Activated CD8-positive, alpha-beta memory T cell treated with anti-CD3 and anti-CD28 coated beads for 36 hours (primary cell): ENCODE results near the gene TLCD3A. TPM values are rescaled to one million over a fixed set of nuclear protein-coding genes. Genes with fewer than 3 reads are reported as not detected.
"Not testable (repeated sequence)": the region's sequence is repeated elsewhere in the genome, so short reads cannot be mapped to it uniquely, and the experiment has no call there.

Experiments used
- CTCF ChIA-PET: fragments of 350-600 bp; sonication (Branson Sonifier 250); formaldehyde crosslinking; loops from one replicate; lab custom pipeline; 2021; ENCODE audit warnings: antibody characterized with exemption; lab: Charles Lee
- POLR2A ChIA-PET: fragments of 350-600 bp; sonication (Branson Sonifier 250); formaldehyde crosslinking; loops from one replicate; lab custom pipeline; 2021; ENCODE audit warnings: antibody characterized with exemption; lab: Charles Lee
- total RNA-seq, 2 experiments: library from RNA; stranded (reverse); gene quantifications; one replicate each; pipeline ENCODE4 v1.2.3, GENCODE V29; 2021

TLCD3A gene
- total RNA-seq, 2 experiments from 2014 or later, result 22.4 to 23.6 TPM

DNA sequence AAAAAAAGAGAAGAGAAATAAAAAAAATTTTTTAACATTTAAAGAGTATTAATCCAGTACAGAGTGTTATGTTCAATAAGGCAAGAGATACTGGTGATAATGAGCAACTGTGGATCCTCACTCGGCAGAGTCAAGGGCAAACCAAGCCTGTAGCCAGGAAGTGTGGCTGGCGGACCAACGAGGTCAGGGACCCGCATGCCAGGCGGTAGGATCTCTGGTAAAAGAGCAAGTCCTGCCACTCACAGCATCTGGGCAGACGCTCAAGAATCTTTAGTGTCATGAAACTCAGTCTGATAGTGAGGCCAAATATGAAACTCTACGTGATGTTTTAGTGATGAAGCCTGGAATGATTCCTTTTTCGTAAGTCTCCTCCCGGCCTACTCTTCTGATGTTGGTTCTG, 28.0 kb downstream of the TLCD3A start:
- POLR2A ChIA-PET, result no interaction called here

DNA sequence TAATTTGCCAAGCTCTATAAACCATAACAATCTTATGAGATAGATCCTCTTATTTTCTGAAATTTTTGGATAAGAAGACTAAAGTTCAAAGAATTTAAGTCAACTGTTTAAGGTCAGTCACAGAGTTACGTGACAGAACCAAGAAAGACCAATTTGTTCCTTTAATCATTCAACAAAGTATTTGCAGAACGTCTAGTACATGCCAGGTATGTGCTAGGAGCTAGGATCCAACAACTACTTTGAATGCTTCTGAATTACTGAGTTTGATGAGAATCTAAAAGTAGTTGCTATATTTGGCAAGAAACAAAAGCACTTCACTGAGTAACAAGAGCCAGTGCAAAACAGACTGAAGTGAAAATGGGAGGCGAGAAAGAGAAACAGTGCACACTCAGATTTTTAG, 34.7 kb downstream of the TLCD3A start:
- CTCF ChIA-PET, result no interaction called here
- POLR2A ChIA-PET, result no interaction called here

More for the DNA sequence above, 28.0 kb downstream of the TLCD3A start:
- CTCF ChIA-PET, result no interaction called here

DNA sequence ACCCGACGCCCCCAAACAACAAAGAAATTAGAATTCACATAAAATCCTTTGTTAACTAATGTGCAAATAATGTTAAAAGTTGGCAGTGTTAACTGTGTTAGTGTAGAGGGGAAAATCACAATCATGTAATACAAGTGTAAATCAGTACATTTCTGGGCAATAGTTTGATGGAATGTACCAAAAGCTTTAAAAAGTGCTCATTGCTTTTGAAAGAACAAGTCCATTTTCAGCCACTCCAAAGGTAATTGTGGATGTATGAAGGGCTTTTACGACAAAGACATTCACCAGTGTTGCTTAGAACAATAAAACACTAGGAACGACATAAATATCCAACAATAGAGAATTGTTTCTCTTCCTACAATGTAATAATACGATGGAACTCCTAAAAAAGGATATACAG, 40.6 kb downstream of the TLCD3A start:
- ChIA-PET CTCF (no interaction called here), POLR2A (no interaction called here)

DNA sequence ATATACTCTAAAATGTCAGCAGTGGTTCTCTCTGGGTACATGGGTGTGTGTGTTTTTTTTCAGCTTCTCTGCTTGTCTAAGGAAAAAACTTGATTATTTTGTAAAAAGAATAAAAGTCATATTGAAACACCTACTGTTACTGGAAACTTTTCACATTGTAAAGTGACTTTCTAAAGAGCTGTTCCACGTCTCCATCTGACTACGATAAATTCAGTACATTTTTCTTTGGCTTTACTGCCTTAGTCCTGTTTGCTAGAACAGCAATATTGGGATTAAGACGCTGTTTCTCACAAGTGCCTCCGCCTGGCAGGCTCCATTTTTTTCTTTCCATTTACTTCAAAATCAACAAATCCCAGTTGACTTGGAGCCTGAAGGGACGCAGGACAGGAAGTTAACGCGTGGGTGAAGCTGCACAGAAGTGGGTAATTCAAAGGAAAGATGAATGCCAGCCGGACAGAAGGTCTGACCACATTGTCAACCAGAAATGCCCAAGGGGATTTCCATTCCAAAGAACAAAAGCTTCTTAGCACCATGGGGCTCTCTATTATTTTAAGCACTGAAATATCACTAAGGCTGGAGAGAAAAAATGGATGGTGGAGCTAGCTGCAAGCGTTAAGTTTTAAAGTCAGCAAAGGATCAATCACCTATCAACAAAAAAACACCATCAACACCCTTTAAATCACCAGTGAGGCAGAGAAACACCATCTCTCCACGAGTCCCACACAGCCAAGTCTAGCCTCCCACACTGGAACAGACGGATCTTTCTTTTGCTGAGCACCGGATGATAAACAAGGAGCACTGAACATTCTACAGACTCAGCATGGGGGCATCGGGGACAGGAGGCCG, 41.3 kb downstream of the TLCD3A start:
- CTCF ChIA-PET, result no interaction called here
- POLR2A ChIA-PET, result no interaction called here

DNA sequence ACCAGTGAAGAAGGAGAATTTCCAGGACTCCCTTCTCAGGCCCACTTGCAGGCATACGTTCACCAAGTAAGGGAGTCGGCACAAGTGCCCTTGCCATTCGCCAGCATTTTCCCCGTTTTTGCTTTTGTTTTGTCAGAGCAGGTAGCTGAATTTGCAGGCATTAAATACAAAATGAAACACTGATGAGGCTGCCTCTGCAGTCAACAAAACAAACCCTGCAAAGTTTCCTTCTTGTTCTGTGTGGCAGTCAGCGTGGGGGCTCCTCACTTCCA, 41.9 kb downstream of the TLCD3A start:
- ChIA-PET CTCF (no interaction called here), POLR2A (no interaction called here)

- CTCF ChIA-PET, result no interaction called here
- POLR2A ChIA-PET, result no interaction called here
These were observed 45.7 kb downstream of the TLCD3A start for GRCh38 chr17:778096-778495.

GRCh38 chr17:781805-782731, 49.7 kb downstream of the TLCD3A start, which contains the start of the genes GLOD4 and MRM3:
GLOD4 (minus strand) TSS chr17:782280; CDS start chr17:782255, 25 bp downstream.
MRM3 (plus strand) TSS chr17:782353; CDS start chr17:782379, 26 bp downstream.
- CTCF ChIA-PET, result interaction anchor here (0.6 to 2.3 kb wide), 8 partner anchors 13 to 1618 kb away, joined by 3 to 14 read pairs (median 5); partner anchors contain the start of genes MNT and TIMM22
- POLR2A ChIA-PET, result interaction anchor here (0.5 to 1.7 kb wide), 9 partner anchors 30 to 215 kb away, joined by 3 to 14 read pairs (median 3); partner anchors contain the start of genes GEMIN4, NXN, TIMM22 and VPS53

DNA sequence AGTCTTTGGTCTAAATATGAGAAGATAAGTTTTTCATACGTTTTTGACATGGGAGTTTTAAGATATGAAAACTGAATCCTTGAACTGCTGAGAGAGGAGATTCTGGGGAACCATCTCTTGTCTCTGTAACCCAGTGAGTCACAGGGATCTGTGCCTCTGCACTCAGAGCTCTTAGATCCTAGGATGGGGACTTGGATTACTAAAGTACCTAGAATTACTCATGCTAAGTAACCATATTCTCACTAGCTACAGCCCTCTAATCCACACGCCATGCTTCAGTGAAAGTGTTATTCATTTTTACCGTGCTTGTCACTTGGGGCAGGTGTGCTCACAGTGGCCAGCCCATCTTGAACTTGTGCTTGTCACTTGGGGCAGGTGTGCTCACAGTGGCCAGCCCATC, 51.7 kb downstream of the TLCD3A start:
- CTCF ChIA-PET, result no interaction called here
- POLR2A ChIA-PET, result no interaction called here

- POLR2A ChIA-PET, result not testable (repeated sequence)
- CTCF ChIA-PET, result interaction anchor here (1.3 to 1.7 kb wide), 2 partner anchors 10 to 215 kb away, joined by 3 to 4 read pairs; no protein-coding TSS in a partner anchor
These were observed 53.5 kb downstream of the TLCD3A start for GRCh38 chr17:785901-786300.

DNA sequence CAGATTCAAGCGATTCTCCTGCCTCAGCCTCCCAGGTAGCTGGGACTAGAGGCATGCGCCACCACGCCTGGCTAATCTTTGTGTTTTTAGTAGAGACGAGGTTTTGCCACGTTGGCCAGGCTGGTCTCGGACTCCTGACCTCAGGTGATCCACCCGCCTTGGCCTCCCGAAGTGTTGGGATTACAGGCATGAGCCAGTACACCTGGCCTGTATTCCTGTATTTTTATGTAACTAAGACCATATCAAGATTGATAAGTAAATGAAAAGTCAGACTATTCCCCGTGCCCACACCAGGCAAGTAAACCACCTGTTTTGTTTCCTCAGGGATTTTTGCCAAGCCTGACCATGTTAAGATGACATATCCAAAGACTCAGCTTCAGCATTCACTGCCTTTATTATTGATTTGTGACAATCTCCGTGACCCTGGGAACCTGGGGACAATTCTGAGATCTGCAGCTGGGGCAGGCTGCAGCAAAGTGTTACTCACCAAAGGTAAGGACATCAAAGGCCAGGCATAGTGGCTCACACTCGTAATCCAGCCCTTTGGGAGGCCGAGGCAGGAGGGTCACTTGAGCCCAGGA, 55.3 kb downstream of the TLCD3A start:
- POLR2A ChIA-PET, result interaction anchor here (0.7 kb wide), 1 partner anchor 34 kb away, joined by 4 read pairs; no protein-coding TSS in a partner anchor
- CTCF ChIA-PET, result no interaction called here

DNA sequence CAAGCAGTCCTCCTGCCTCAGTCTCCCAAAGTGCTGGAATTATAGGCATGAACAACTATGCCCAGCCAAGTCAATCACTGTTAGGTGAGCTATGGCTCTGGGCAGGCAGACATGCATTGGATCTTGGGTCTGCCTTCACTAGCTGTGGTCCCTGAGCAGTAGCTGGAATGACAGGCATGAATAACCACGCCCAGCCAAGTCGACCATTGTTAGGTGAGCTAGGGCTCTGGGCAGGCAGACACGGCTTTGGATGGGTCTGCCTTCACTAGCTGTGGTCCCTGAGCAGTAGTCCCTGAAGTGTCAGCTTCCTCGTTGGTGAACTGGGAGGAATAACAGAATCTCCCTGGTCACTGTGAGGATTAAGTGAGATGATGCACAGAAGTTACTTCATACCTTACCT, 56.2 kb downstream of the TLCD3A start:
- ChIA-PET CTCF (no interaction called here), POLR2A (interaction anchor here (0.7 kb wide), 1 partner anchor 35 kb away, joined by 4 read pairs; no protein-coding TSS in a partner anchor)

- CTCF ChIA-PET, result interaction anchor here (0.8 kb wide), 1 partner anchor 207 kb away, joined by 3 read pairs; the partner anchor contains the start of gene TIMM22
- POLR2A ChIA-PET, result no interaction called here
These were observed 56.9 kb downstream of the TLCD3A start for GRCh38 chr17:789160-789840.

DNA sequence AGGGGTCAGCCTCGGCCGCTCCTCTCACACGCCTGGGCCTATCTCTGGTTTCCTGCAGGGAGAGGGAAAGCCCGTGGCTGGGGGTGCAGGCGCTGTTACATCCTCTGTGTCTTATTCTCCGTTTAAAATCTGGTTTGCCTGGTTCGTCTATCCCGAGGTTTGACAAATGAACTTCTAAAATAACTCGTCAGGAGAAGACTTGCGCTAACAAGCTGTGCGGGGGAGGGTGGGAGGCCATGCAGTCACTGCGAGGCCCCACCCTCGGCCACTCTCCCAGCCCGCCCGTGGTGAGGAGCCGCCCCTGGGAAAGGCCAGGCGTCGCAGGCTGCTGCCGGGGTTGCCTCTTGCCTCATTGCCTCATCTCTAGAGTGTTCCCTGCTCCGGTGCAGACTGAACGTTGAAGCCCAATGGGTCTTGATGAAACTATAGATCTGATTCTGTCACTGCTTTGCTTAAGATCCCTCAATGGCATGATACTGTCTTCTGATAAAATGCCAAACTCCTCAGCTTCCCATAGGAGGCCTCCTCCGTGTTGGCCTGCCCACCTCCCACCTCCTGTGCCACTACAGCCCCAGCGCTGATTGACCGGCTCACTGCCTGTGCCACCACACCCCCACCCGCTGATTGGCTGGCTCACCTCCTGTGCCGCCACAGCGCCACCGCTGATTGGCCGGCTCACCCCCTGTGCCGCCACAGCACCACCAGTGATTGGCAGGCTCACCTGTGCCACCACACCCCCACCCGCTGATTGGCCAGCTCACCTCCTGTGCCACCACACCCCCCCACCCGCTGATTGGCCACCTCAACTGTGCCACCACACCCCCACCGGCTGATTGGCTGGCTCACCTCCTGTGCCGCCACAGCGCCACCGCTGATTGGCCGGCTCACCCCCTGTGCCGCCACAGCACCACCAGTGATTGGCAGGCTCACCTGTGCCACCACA, 57.8 kb downstream of the TLCD3A start:
- POLR2A ChIA-PET, CTCF ChIA-PET: not testable (repeated sequence)

- POLR2A ChIA-PET, CTCF ChIA-PET: not testable (repeated sequence)
These were observed 58.5 kb downstream of the TLCD3A start for GRCh38 chr17:790874-791247.

GRCh38 chr17:791829-792228, 59.4 kb downstream of the TLCD3A start:
- CTCF ChIA-PET, result interaction anchor here (0.8 kb wide), 1 partner anchor 205 kb away, joined by 3 read pairs; the partner anchor contains the start of gene TIMM22

DNA sequence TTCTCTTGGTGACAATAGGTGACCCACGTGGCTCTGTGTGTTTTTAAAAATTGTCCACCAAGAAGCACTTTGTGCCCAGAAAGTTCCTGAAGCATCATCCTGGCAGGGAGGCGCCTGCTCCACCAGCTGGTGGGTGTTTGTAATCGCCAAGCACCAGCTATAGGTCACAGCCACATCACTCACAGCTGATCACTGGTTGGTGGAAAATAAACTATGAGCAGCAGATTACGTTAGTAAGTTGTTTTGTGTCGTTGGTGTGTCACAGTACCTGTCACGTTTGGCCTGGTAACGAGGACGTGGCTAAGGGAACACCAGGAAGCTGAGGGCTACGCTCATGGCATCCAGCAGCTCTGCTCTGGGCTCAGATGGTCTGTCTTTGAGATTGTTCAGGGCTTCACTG, 59.9 kb downstream of the TLCD3A start:
- CTCF ChIA-PET, result interaction anchor here (0.8 kb wide), 1 partner anchor 205 kb away, joined by 3 read pairs; the partner anchor contains the start of gene TIMM22
- POLR2A ChIA-PET, result no interaction called here

More at GRCh38 chr17:791829-792228, 59.4 kb downstream of the TLCD3A start:
- POLR2A ChIA-PET, result no interaction called here
